ENCODE results near the gene KLRF1. TPM values are rescaled to one million over a fixed set of nuclear protein-coding genes. Genes with fewer than 3 reads are reported as not detected.

KLRF1 gene
- total RNA-seq, 5 donors from 2014 or later (not counting 1 experiment from before 2014, with no cell fraction given): 0.35 to 24.8 (median 0.95) TPM

GRCh38 chr12:9856151-9856550 lies 28.9 kb downstream of the KLRF1 start:
- no peaks in the 10 kb centered on the region for H3K9me3 ChIP-seq
- Mint-ChIP-seq H3K27ac (no peak overlapping the region), H3K36me3 (peaks cover 72% of the 10 kb centered on the region), H3K27me3 (no peaks in the 10 kb centered on the region), H3K4me1 (peaks cover 64 to 86% (median 66%) of the 10 kb centered on the region in 3 donors), H3K9me3 (no peaks in the 10 kb centered on the region), H3K4me3 (no peak overlapping the region)
- DNase-seq (no peak), ATAC-seq (replicated peaks in 1 of 4) (no peak)
- WGBS (ENCODE audit: insufficient coverage): 67% methylated on average over 1 of the region's 1 CpG
- H3K4me3 ChIP-seq (ENCODE audit: control insufficient read depth in 1 of 2, extremely low read depth in 1 of 2, low read length in 1 of 2): no peak overlapping the region
- peaks cover 0 to 3% of the 10 kb centered on the region in 2 experiments for H3K4me1 ChIP-seq (ENCODE audit: control insufficient read depth in 1 of 2, extremely low read depth in 1 of 2, insufficient read depth in 2 of 2, low read length in 2 of 2)
- H3K27me3 ChIP-seq (replicated peaks in 1 of 2; ENCODE audit: control insufficient read depth in 2 of 2, extremely low read depth in 1 of 2, insufficient read depth in 2 of 2, low read length in 1 of 2): no peaks in the 10 kb centered on the region
- ChIA-PET POLR2A (interaction anchor here (0.6 to 2.0 kb wide), 3 partner anchors 10 to 939 kb away, joined by 3 to 7 read pairs (median 4); no protein-coding TSS in a partner anchor), CTCF (no interaction called here)
- H3K27ac ChIP-seq (ENCODE audit: low read length): no peak overlapping the region
- H3K36me3 ChIP-seq (ENCODE audit: control insufficient read depth in 2 of 2, extremely low read depth in 1 of 2, insufficient read depth in 1 of 2, low read length in 1 of 2): peaks cover 0 to 59% of the 10 kb centered on the region in 2 donors

- Histone ChIP-seq H3K9me3 (no peaks in the 10 kb centered on the region), H3K4me1 (ENCODE audit: control insufficient read depth in 1 of 2, extremely low read depth in 1 of 2, insufficient read depth in 2 of 2, low read length in 2 of 2) (peaks cover 0 to 7% of the 10 kb centered on the region in 2 experiments), H3K27me3 (replicated peaks in 1 of 2; ENCODE audit: control insufficient read depth in 2 of 2, extremely low read depth in 1 of 2, insufficient read depth in 2 of 2, low read length in 1 of 2) (no peaks in the 10 kb centered on the region), H3K27ac (ENCODE audit: low read length) (no peak overlapping the region), H3K36me3 (ENCODE audit: control insufficient read depth in 2 of 2, extremely low read depth in 1 of 2, insufficient read depth in 1 of 2, low read length in 1 of 2) (peaks cover 0 to 52% of the 10 kb centered on the region in 2 donors), H3K4me3 (ENCODE audit: control insufficient read depth in 1 of 2, extremely low read depth in 1 of 2, low read length in 1 of 2) (no peak overlapping the region)
- no peak for DNase-seq
- ChIA-PET CTCF (interaction anchor here in 1 of 2 donors (0.6 kb wide), 1 partner anchor 388 kb away, joined by 3 read pairs; no protein-coding TSS in a partner anchor), POLR2A (interaction anchor here in 1 of 2 donors (1.0 kb wide), 1 partner anchor 11 kb away, joined by 5 read pairs; no protein-coding TSS in a partner anchor)
- no peaks in the 10 kb centered on the region for H3K27me3 Mint-ChIP-seq
- WGBS (ENCODE audit: insufficient coverage): no CpG with 5 or more reads among the region's 3 CpGs
- ATAC-seq (replicated peaks in 1 of 4): no peak
- no peak overlapping the region for H3K4me3 Mint-ChIP-seq
- H3K4me1 Mint-ChIP-seq: peaks cover 68 to 84% (median 73%) of the 10 kb centered on the region in 3 donors
- no peak overlapping the region for H3K27ac Mint-ChIP-seq
- H3K9me3 Mint-ChIP-seq: no peaks in the 10 kb centered on the region
- H3K36me3 Mint-ChIP-seq: peaks cover 68% of the 10 kb centered on the region
These were observed 29.6 kb downstream of the KLRF1 start for GRCh38 chr12:9856894-9857293.

GRCh38 chr12:9858135-9858534 lies 30.9 kb downstream of the KLRF1 start:
- Mint-ChIP-seq H3K4me1 (peaks cover 75 to 86% (median 79%) of the 10 kb centered on the region in 3 donors), H3K27ac (no peak overlapping the region), H3K36me3 (peaks cover 64% of the 10 kb centered on the region), H3K27me3 (no peaks in the 10 kb centered on the region), H3K4me3 (no peak overlapping the region), H3K9me3 (peaks cover 1 to 8% (median 2%) of the 10 kb centered on the region in 3 donors)
- ATAC-seq (replicated peaks in 1 of 4): no peak
- Histone ChIP-seq H3K4me3 (ENCODE audit: control insufficient read depth in 1 of 2, extremely low read depth in 1 of 2, low read length in 1 of 2) (no peak overlapping the region), H3K27me3 (replicated peaks in 1 of 2; ENCODE audit: control insufficient read depth in 2 of 2, extremely low read depth in 1 of 2, insufficient read depth in 2 of 2, low read length in 1 of 2) (no peaks in the 10 kb centered on the region), H3K9me3 (no peaks in the 10 kb centered on the region), H3K27ac (ENCODE audit: low read length) (no peak overlapping the region), H3K4me1 (ENCODE audit: control insufficient read depth in 1 of 2, extremely low read depth in 1 of 2, insufficient read depth in 2 of 2, low read length in 2 of 2) (peaks cover 5 to 6% of the 10 kb centered on the region in 2 experiments), H3K36me3 (ENCODE audit: control insufficient read depth in 2 of 2, extremely low read depth in 1 of 2, insufficient read depth in 1 of 2, low read length in 1 of 2) (peaks cover 0 to 47% of the 10 kb centered on the region in 2 donors)
- CTCF ChIA-PET: no interaction called here
- POLR2A ChIA-PET: interaction anchor here in 1 of 2 donors (0.6 kb wide), 1 partner anchor 606 kb away, joined by 4 read pairs; no protein-coding TSS in a partner anchor
- DNase-seq: no peak

- Histone ChIP-seq H3K27ac (ENCODE audit: low read length) (peak overlapping the region; percentile 96), H3K4me3 (ENCODE audit: control insufficient read depth in 1 of 2, extremely low read depth in 1 of 2, low read length in 1 of 2) (peak overlapping the region; percentile 59 to 67), H3K27me3 (replicated peaks in 1 of 2; ENCODE audit: control insufficient read depth in 2 of 2, extremely low read depth in 1 of 2, insufficient read depth in 2 of 2, low read length in 1 of 2) (no peaks in the 10 kb centered on the region), H3K4me1 (ENCODE audit: control insufficient read depth in 1 of 2, extremely low read depth in 1 of 2, insufficient read depth in 2 of 2, low read length in 2 of 2) (peaks cover 11% of the 10 kb centered on the region in 2 experiments), H3K36me3 (ENCODE audit: control insufficient read depth in 2 of 2, extremely low read depth in 1 of 2, insufficient read depth in 1 of 2, low read length in 1 of 2) (peaks cover 0 to 7% of the 10 kb centered on the region in 2 donors), H3K9me3 (peaks cover 3% of the 10 kb centered on the region)
- peak overlapping the region; percentile 83 to 96 (median 87) for H3K4me3 Mint-ChIP-seq
- ATAC-seq (replicated peaks in 1 of 4): peak in 1 of 4 experiments; percentile 58
- CTCF ChIA-PET: interaction anchor here (0.7 to 1.3 kb wide), 4 partner anchors 50 to 123 kb away, joined by 3 to 6 read pairs (median 3); no protein-coding TSS in a partner anchor
- DNase-seq: peak in 1 of 35 experiments; percentile 49
- peaks cover 39% of the 10 kb centered on the region for H3K36me3 Mint-ChIP-seq
- peaks cover 47 to 70% (median 55%) of the 10 kb centered on the region in 3 donors for H3K4me1 Mint-ChIP-seq
- POLR2A ChIA-PET: interaction anchor here (0.7 to 1.2 kb wide), 2 partner anchors 9 to 196 kb away, joined by 4 to 8 read pairs; partner anchors contain the start of gene CLEC2D (in 1 of the 2)
- no peaks in the 10 kb centered on the region for H3K27me3 Mint-ChIP-seq
- peak overlapping the region; percentile 77 to 87 for H3K27ac Mint-ChIP-seq
- peaks cover 9 to 20% (median 14%) of the 10 kb centered on the region in 3 donors for H3K9me3 Mint-ChIP-seq
- WGBS (ENCODE audit: insufficient coverage): 83% methylated on average over 1 of the region's 4 CpGs
These were observed 37.8 kb downstream of the KLRF1 start for GRCh38 chr12:9864913-9865675.

GRCh38 chr12:9866860-9867269 lies 39.6 kb downstream of the KLRF1 start:
- H3K27me3 Mint-ChIP-seq: no peaks in the 10 kb centered on the region
- peaks cover 33% of the 10 kb centered on the region for H3K36me3 Mint-ChIP-seq
- peaks cover 46 to 69% (median 52%) of the 10 kb centered on the region in 3 donors for H3K4me1 Mint-ChIP-seq
- peaks cover 9 to 20% (median 14%) of the 10 kb centered on the region in 3 donors for H3K9me3 Mint-ChIP-seq
- peak overlapping the region; percentile 87 to 96 (median 93) for H3K4me3 Mint-ChIP-seq
- H3K4me3 ChIP-seq (ENCODE audit: control insufficient read depth in 1 of 2, extremely low read depth in 1 of 2, low read length in 1 of 2): peak overlapping the region; percentile 59 to 80
- no peak for ATAC-seq (replicated peaks in 1 of 4)
- ChIA-PET POLR2A (interaction anchor here (0.5 to 2.0 kb wide), 8 partner anchors 11 to 1930 kb away, joined by 3 to 9 read pairs (median 4); partner anchors contain the start of gene CD69 (in 1 of the 2)), CTCF (interaction anchor here in 1 of 2 donors (0.7 to 3.1 kb wide), 4 partner anchors 12 to 116 kb away, joined by 3 to 24 read pairs (median 4); no protein-coding TSS in a partner anchor)
- WGBS (ENCODE audit: insufficient coverage): 0% methylated on average over 3 of the region's 4 CpGs
- no peaks in the 10 kb centered on the region for H3K27me3 ChIP-seq (replicated peaks in 1 of 2; ENCODE audit: control insufficient read depth in 2 of 2, extremely low read depth in 1 of 2, insufficient read depth in 2 of 2, low read length in 1 of 2)
- H3K27ac ChIP-seq (ENCODE audit: low read length): peak overlapping the region; percentile 96
- H3K9me3 ChIP-seq: peaks cover 3% of the 10 kb centered on the region
- peak overlapping the region; percentile 87 to 95 for H3K27ac Mint-ChIP-seq
- DNase-seq: peak in 1 of 35 experiments; percentile 20
- H3K36me3 ChIP-seq (ENCODE audit: control insufficient read depth in 2 of 2, extremely low read depth in 1 of 2, insufficient read depth in 1 of 2, low read length in 1 of 2): peaks cover 0 to 7% of the 10 kb centered on the region in 2 donors
- peaks cover 13 to 17% of the 10 kb centered on the region in 2 experiments for H3K4me1 ChIP-seq (ENCODE audit: control insufficient read depth in 1 of 2, extremely low read depth in 1 of 2, insufficient read depth in 2 of 2, low read length in 2 of 2)

- ChIA-PET CTCF (interaction anchor here (0.5 to 3.1 kb wide), 6 partner anchors 8 to 228 kb away, joined by 3 to 24 read pairs (median 4); no protein-coding TSS in a partner anchor), POLR2A (interaction anchor here (0.6 to 2.0 kb wide), 6 partner anchors 11 to 113 kb away, joined by 3 to 9 read pairs (median 4); partner anchors contain the start of gene CD69 (in 1 of the 2))
- H3K9me3 Mint-ChIP-seq: peaks cover 9 to 18% (median 14%) of the 10 kb centered on the region in 3 donors
- Histone ChIP-seq H3K36me3 (ENCODE audit: control insufficient read depth in 2 of 2, extremely low read depth in 1 of 2, insufficient read depth in 1 of 2, low read length in 1 of 2) (peaks cover 0 to 7% of the 10 kb centered on the region in 2 donors), H3K9me3 (peaks cover 3% of the 10 kb centered on the region), H3K4me3 (ENCODE audit: control insufficient read depth in 1 of 2, extremely low read depth in 1 of 2, low read length in 1 of 2) (peak overlapping the region; percentile 59 to 80), H3K4me1 (ENCODE audit: control insufficient read depth in 1 of 2, extremely low read depth in 1 of 2, insufficient read depth in 2 of 2, low read length in 2 of 2) (peaks cover 13 to 17% of the 10 kb centered on the region in 2 experiments), H3K27me3 (replicated peaks in 1 of 2; ENCODE audit: control insufficient read depth in 2 of 2, extremely low read depth in 1 of 2, insufficient read depth in 2 of 2, low read length in 1 of 2) (no peaks in the 10 kb centered on the region), H3K27ac (ENCODE audit: low read length) (peak overlapping the region; percentile 96)
- H3K27me3 Mint-ChIP-seq: no peaks in the 10 kb centered on the region
- peak overlapping the region; percentile 87 to 96 (median 93) for H3K4me3 Mint-ChIP-seq
- no CpG with 5 or more reads among the region's 4 CpGs for WGBS (ENCODE audit: insufficient coverage)
- H3K27ac Mint-ChIP-seq: peak overlapping the region; percentile 90 to 95
- peaks cover 30% of the 10 kb centered on the region for H3K36me3 Mint-ChIP-seq
- DNase-seq (peak in 1 of 35 experiments; percentile 28), ATAC-seq (replicated peaks in 1 of 4) (no peak)
- H3K4me1 Mint-ChIP-seq: peaks cover 44 to 68% (median 50%) of the 10 kb centered on the region in 3 donors
These were observed 40.2 kb downstream of the KLRF1 start for GRCh38 chr12:9867531-9867930.
